ENCODE results near the gene HKDC1. TPM values are rescaled to one million over a fixed set of nuclear protein-coding genes. Genes with fewer than 3 reads are reported as not detected.

HKDC1 gene
- total and polyA plus RNA-seq, 10 of the 15 experiments (the other 5 are each of a cell fraction or from before 2014, with no cell fraction given), result 0.04 to 0.34 (median 0.13) TPM; not detected in 5

- Histone ChIP-seq H3K4me1 (ENCODE audit: control insufficient read depth, insufficient read depth, low read length) (no peaks in the 10 kb centered on the region), H3K27me3 (replicated peaks in 1 of 2; ENCODE audit: control insufficient read depth in 2 of 2, insufficient read depth in 2 of 2, low read length in 1 of 2) (no peaks in the 10 kb centered on the region), H2AFZ (ENCODE audit: control insufficient read depth, low read depth, low read length) (no peak overlapping the region), H3K4me2 (ENCODE audit: control insufficient read depth, insufficient read depth) (no peak overlapping the region), H4K20me1 (ENCODE audit: control insufficient read depth, insufficient read depth) (no peaks in the 10 kb centered on the region), H3K27ac (ENCODE audit: control insufficient read depth, insufficient read depth) (no peak overlapping the region), H3K79me2 (ENCODE audit: control insufficient read depth, insufficient read depth, low read length) (no peaks in the 10 kb centered on the region), H3K9me3 (replicated peaks; ENCODE audit: control insufficient read depth, insufficient read depth, low read length) (no peaks in the 10 kb centered on the region), H3K4me3 (no peak overlapping the region), H3K36me3 (ENCODE audit: control insufficient read depth in 2 of 2, insufficient read depth in 2 of 2, low read length in 1 of 2) (no peaks in the 10 kb centered on the region), H3K9ac (ENCODE audit: control insufficient read depth, insufficient read depth, low read length) (no peak overlapping the region)
- SMC1A ChIA-PET (ENCODE audit: uncharacterized antibody, unreplicated experiment), result interaction anchor here (1.5 kb wide), 1 partner anchor 152 kb away, joined by 8 read pairs; no protein-coding TSS in a partner anchor
- ATAC-seq (no peak), FAIRE-seq (no peak), DNase-seq (ENCODE audit: low read depth, low spot score) (no peak)
- WGBS (ENCODE audit: insufficient coverage, insufficient replicate concordance, low lambda C conversion rate, missing lambda C conversion rate), result 58% methylated on average over 11 of the region's 11 CpGs
- intact Hi-C loops (cut with micrococcal nuclease; ENCODE audit: unreplicated experiment) (no loop called here), in situ Hi-C loops (cut with MboI) (no loop called here)
- POLR2A ChIA-PET, result no interaction called here
- BruUV-seq (replicated peaks), result no TSS peak
- no peak for TF ChIP-seq ZNF24 (IDR thresholded peaks at IDR 0.05)
- TF ChIP-seq STAT1 (conservative IDR thresholded peaks at IDR 0.05), result no peak
- TF ChIP-seq RFX5 (IDR thresholded peaks at IDR 0.05; ENCODE audit: low read depth, low read length), result no peak
- no peak for TF ChIP-seq PKNOX1 (IDR thresholded peaks at IDR 0.05)
- TF ChIP-seq RELB (IDR thresholded peaks at IDR 0.05; ENCODE audit: low read depth), result no peak
- TF ChIP-seq BMI1 (IDR thresholded peaks at IDR 0.05; ENCODE audit: borderline replicate concordance), result no peak
- no peak for TF ChIP-seq RUNX3 (IDR thresholded peaks at IDR 0.05; ENCODE audit: low read length)
- CTCF ChIA-PET, result interaction anchor here (1.2 to 7.5 kb wide), 3 partner anchors 140 to 234 kb away, joined by 3 to 126 read pairs (median 7); no protein-coding TSS in a partner anchor
- RAD21 ChIA-PET (ENCODE audit: unreplicated experiment), result interaction anchor here (5.8 kb wide), 1 partner anchor 151 kb away, joined by 49 read pairs; no protein-coding TSS in a partner anchor
Measured at GRCh38 chr10:69240455-69240854, 20.3 kb downstream of the HKDC1 start.

Measured in GM12878 (cell line).